Transverse colon (tissue), 4 donors: ENCODE measurements around the gene NAT16.
A peak's percentile ranks its signal among the peaks of the same experiment; 100 is the strongest.

ENCODE experiments used
- EP300 ChIP-seq: sonication (generic); formaldehyde crosslinking; IDR thresholded peaks from one replicate; pipeline ENCODE4 v1.6.1; 2017; ENCODE audit warnings: antibody characterized with exemption, low read depth
- POLR2A ChIP-seq: fragments of 450-650 bp; IDR thresholded peaks from one replicate; pipeline ENCODE4 v1.6.1; 2016; ENCODE audit warnings: antibody characterized with exemption, mild to moderate bottlenecking, moderate library complexity
- POLR2AphosphoS5 ChIP-seq, 3 donors: sonication (generic); formaldehyde crosslinking; IDR thresholded peaks; one replicate each; pipeline ENCODE4 v1.6.1; 2016; ENCODE audit warnings: antibody characterized with exemption in 3 of 3
- TF ChIP-seq, protein P1 (sequence below), 5 experiments: fragments of 200-600 bp in 3 of 5; fragments of 450-650 bp in 2 of 5; sonication (generic) in 3 of 5; IDR thresholded peaks; 1 replicate in 2 of 5; 2 replicates in 3 of 5; pipeline ENCODE4 v1.5.1; 2016 to 2017; ENCODE audit warnings: antibody characterized with exemption in 5 of 5, inconsistent platforms in 3 of 5, mild to moderate bottlenecking in 2 of 5, moderate library complexity in 1 of 5

DNA sequence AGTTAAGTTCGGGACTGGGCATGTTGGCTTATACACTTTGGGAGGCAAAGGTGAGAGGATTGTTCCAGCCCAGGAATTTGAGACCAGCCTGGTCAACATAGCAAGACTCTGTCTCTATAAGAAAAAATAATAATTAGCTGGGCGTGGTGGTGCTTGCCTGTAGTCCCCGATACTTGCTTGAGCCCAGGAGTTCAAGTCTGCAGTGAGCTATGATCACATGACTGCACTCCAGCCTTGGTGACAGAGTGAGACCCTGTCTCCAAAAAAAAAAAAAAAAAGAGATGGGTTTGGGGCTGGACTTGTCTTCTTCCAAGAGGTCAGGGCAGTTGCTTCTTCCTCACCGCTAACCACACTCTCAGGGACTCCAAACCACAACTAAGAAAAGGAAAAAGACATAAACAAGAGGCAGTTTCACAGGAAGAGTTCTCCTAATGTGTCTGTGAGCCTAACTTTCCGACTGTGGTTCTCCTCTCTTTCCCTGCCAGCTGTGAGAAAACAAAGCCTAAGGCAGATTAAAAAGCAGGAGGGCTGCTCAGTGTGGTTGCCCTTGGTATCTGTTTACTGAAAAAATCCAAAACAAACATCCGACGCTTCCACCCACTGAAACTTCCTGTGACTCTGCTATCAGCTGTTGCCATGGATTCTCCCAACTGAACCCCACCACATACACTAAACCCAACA lies 55.6 kb downstream of the NAT16 start:
- TF ChIP-seq, protein P1, sequence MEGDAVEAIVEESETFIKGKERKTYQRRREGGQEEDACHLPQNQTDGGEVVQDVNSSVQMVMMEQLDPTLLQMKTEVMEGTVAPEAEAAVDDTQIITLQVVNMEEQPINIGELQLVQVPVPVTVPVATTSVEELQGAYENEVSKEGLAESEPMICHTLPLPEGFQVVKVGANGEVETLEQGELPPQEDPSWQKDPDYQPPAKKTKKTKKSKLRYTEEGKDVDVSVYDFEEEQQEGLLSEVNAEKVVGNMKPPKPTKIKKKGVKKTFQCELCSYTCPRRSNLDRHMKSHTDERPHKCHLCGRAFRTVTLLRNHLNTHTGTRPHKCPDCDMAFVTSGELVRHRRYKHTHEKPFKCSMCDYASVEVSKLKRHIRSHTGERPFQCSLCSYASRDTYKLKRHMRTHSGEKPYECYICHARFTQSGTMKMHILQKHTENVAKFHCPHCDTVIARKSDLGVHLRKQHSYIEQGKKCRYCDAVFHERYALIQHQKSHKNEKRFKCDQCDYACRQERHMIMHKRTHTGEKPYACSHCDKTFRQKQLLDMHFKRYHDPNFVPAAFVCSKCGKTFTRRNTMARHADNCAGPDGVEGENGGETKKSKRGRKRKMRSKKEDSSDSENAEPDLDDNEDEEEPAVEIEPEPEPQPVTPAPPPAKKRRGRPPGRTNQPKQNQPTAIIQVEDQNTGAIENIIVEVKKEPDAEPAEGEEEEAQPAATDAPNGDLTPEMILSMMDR (IDR thresholded peaks at IDR 0.05) = no peak
- TF ChIP-seq POLR2AphosphoS5 (IDR thresholded peaks at IDR 0.05) (peak in 1 of 3 donors; percentile 20), POLR2A (no peak), EP300 (no peak)
